Adrenal gland (tissue), 5 donors: ENCODE measurements around the gene TACC2.

ENCODE experiments used
- CTCF ChIP-seq, 6 experiments: fragments of 450-650 bp in 4 of 6; fragments of 200-600 bp in 2 of 6; sonication (generic) in 1 of 6; IDR thresholded peaks; 1 replicate in 5 of 6; 2 replicates in 1 of 6; pipeline versions ENCODE4 v1.5.1 to v1.8.0; 2016 to 2021; ENCODE audit warnings: antibody characterized with exemption in 6 of 6, mild to moderate bottlenecking in 2 of 6, moderate library complexity in 1 of 6
- POLR2A ChIP-seq, 2 donors: fragments of 450-650 bp; IDR thresholded peaks; one replicate each; pipeline ENCODE4 v1.6.1; 2017; ENCODE audit warnings: antibody characterized with exemption in 2 of 2, mild to moderate bottlenecking in 2 of 2, moderate library complexity in 1 of 2
- donor health status: DM: no; HTN: no; CAD: no.

- TF ChIP-seq CTCF (IDR thresholded peaks at IDR 0.05) (no peak), POLR2A (IDR thresholded peaks at IDR 0.05) (no peak)
Measured at GRCh38 chr10:122021828-122022227, 32.9 kb downstream of the TACC2 start.
